H1 (cell line): ENCODE results near the gene ARID5B. TPM values are rescaled to one million over a fixed set of nuclear protein-coding genes. Genes with fewer than 3 reads are reported as not detected.

ENCODE experiments used
- CTCF ChIA-PET: fragments of 300-600 bp; sonication (Branson Sonifier 250); formaldehyde crosslinking; loops from one replicate; lab custom pipeline; 2021; ENCODE audit not compliant: partially characterized antibody; lab: Charles Lee
- POLR2A ChIA-PET: fragments of 300-600 bp; sonication (Branson Sonifier 250); formaldehyde crosslinking; loops from one replicate; lab custom pipeline; 2021; ENCODE audit warnings: inconsistent platforms; ENCODE audit not compliant: partially characterized antibody; lab: Charles Lee
- DNase-seq, 2 experiments: peaks; one replicate each; pipeline versions ENCODE4 v3.0.0 to v3.0.0-alpha.2; 2010 to 2022; ENCODE audit warnings: low spot score in 2 of 2, low read depth in 1 of 2, mixed read lengths in 1 of 2
- FAIRE-seq: peaks from 2 replicates; lab custom pipeline; 2011; peaks lifted over from hg19 to GRCh38; lab: Jason Lieb, UNC
- H2AFZ ChIP-seq: 2 replicates; pipeline ENCODE4 v1.8.1; 2012; ENCODE audit warnings: low read length, inconsistent platforms
- H2AK5ac ChIP-seq: 2 replicates; pipeline ENCODE4 v1.6.1; 2013; ENCODE audit warnings: low read depth, low read length
- H2BK120ac ChIP-seq: replicated peaks from 2 replicates; pipeline ENCODE3; 2013; ENCODE audit warnings: low read depth, low read length, inconsistent platforms
- H2BK12ac ChIP-seq: 2 replicates; pipeline ENCODE4 v1.6.1; 2013; ENCODE audit warnings: low read depth, low read length
- H2BK15ac ChIP-seq: 2 replicates; pipeline ENCODE4 v1.6.1; 2013; ENCODE audit warnings: low read length
- H2BK20ac ChIP-seq: 2 replicates; pipeline ENCODE4 v1.6.1; 2013; ENCODE audit warnings: low read length
- H2BK5ac ChIP-seq: 2 replicates; pipeline ENCODE4 v1.6.1; 2013; ENCODE audit warnings: low read depth, low read length
- H3K14ac ChIP-seq: 2 replicates; pipeline ENCODE4 v1.6.1; 2013; ENCODE audit warnings: inconsistent platforms; ENCODE audit not compliant: insufficient read length
- H3K18ac ChIP-seq: 2 replicates; pipeline ENCODE4 v1.6.1; 2013; ENCODE audit warnings: low read length; ENCODE audit errors: extremely low read depth
- H3K23ac ChIP-seq: 2 replicates; pipeline ENCODE4 v1.6.1; 2013; ENCODE audit warnings: inconsistent platforms; ENCODE audit not compliant: insufficient read length
- H3K23me2 ChIP-seq: 2 replicates; pipeline ENCODE4 v1.6.1; 2013; ENCODE audit warnings: low read depth, low read length
- H3K27ac ChIP-seq: 2 replicates; pipeline ENCODE4 v1.6.1; 2011; ENCODE audit warnings: low read depth, low read length, inconsistent platforms
- H3K27me3 ChIP-seq, 4 experiments: replicated peaks in 1 of 4; 1 replicate in 1 of 4; 2 replicates in 3 of 4; pipeline versions ENCODE4 v1.6.1 to v1.8.1; 2011 to 2013; ENCODE audit warnings: low read length in 3 of 4, mild to moderate bottlenecking in 3 of 4, inconsistent platforms in 2 of 4, mixed read lengths in 2 of 4, moderate library complexity in 1 of 4; ENCODE audit not compliant: control insufficient read depth in 3 of 4, insufficient read depth in 3 of 4; ENCODE audit errors: extremely low read depth in 1 of 4
- H3K36me3 ChIP-seq, 4 experiments: 2 replicates each; pipeline versions ENCODE4 v1.6.1 to v1.8.1; 2011 to 2013; ENCODE audit warnings: mild to moderate bottlenecking in 4 of 4, low read length in 3 of 4, moderate library complexity in 2 of 4, control low read depth in 1 of 4, inconsistent platforms in 1 of 4; ENCODE audit not compliant: insufficient read depth in 4 of 4, control insufficient read depth in 2 of 4
- H3K4ac ChIP-seq: replicated peaks from 2 replicates; pipeline ENCODE3; 2013; ENCODE audit warnings: low read length, low read depth, mixed read lengths, inconsistent platforms; ENCODE audit not compliant: insufficient read length
- H3K4me1 ChIP-seq, 4 experiments: replicated peaks in 1 of 4; 1 replicate in 1 of 4; 2 replicates in 3 of 4; pipeline versions ENCODE4 v1.6.1 to v1.8.1; 2011 to 2013; ENCODE audit warnings: low read length in 3 of 4, inconsistent platforms in 2 of 4, mixed read lengths in 1 of 4; ENCODE audit not compliant: insufficient read depth in 4 of 4, control insufficient read depth in 3 of 4
- H3K4me2 ChIP-seq, 2 experiments: 2 replicates each; pipeline versions ENCODE4 v1.6.1 to v1.8.1; 2011 to 2013; ENCODE audit warnings: low read depth in 2 of 2, low read length in 2 of 2, control low read depth in 1 of 2, inconsistent platforms in 1 of 2, mild to moderate bottlenecking in 1 of 2; ENCODE audit not compliant: insufficient read depth in 1 of 2
- H3K4me3 ChIP-seq, 4 experiments: fragments of 200-600, 300-600 bp in 1 of 4; sonication (generic), shearing (Covaris generic), sonication (Bioruptor Twin) in 1 of 4; 2 replicates each; pipeline versions ENCODE4 v1.5.1 to v1.8.1; 2011 to 2016; ENCODE audit warnings: low read length in 4 of 4, low read depth in 3 of 4, control low read depth in 2 of 4, inconsistent platforms in 2 of 4, mild to moderate bottlenecking in 2 of 4, mixed read lengths in 1 of 4, moderate library complexity in 1 of 4; ENCODE audit not compliant: insufficient read depth in 2 of 4; ENCODE audit errors: extremely low read depth in 1 of 4
- H3K56ac ChIP-seq: replicated peaks from 2 replicates; pipeline ENCODE3; 2013; ENCODE audit warnings: low read depth, mild to moderate bottlenecking, mixed read lengths, low read length, inconsistent platforms; ENCODE audit not compliant: insufficient read length
- H3K79me1 ChIP-seq: 2 replicates; pipeline ENCODE4 v1.6.1; 2013; ENCODE audit warnings: low read depth, low read length, control low read depth
- H3K79me2 ChIP-seq, 2 experiments: 2 replicates each; pipeline versions ENCODE4 v1.6.1 to v1.8.1; 2012 to 2013; ENCODE audit warnings: low read length in 2 of 2, mild to moderate bottlenecking in 2 of 2, inconsistent platforms in 1 of 2; ENCODE audit not compliant: insufficient read depth in 2 of 2, control insufficient read depth in 1 of 2
- H3K9ac ChIP-seq, 4 experiments: replicated peaks in 1 of 4; 1 replicate in 1 of 4; 2 replicates in 3 of 4; pipeline versions ENCODE4 v1.6.1 to v1.8.1; 2011 to 2013; ENCODE audit warnings: low read depth in 3 of 4, low read length in 3 of 4, control low read depth in 2 of 4, mild to moderate bottlenecking in 2 of 4, moderate library complexity in 2 of 4, inconsistent platforms in 1 of 4; ENCODE audit errors: extremely low read depth in 1 of 4
- H3K9me3 ChIP-seq, 2 experiments: 2 replicates each; pipeline versions ENCODE4 v1.6.1 to v1.8.1; 2012 to 2013; ENCODE audit warnings: mild to moderate bottlenecking in 2 of 2, moderate library complexity in 2 of 2, control low read depth in 1 of 2, inconsistent platforms in 1 of 2, low read depth in 1 of 2, low read length in 1 of 2, mixed read lengths in 1 of 2; ENCODE audit not compliant: insufficient read depth in 2 of 2
- H4K20me1 ChIP-seq, 2 experiments: replicated peaks in 1 of 2; 2 replicates each; pipeline versions ENCODE3 to v1.8.1; 2011 to 2013; ENCODE audit warnings: inconsistent platforms in 2 of 2, low read length in 2 of 2, mild to moderate bottlenecking in 1 of 2; ENCODE audit not compliant: insufficient read depth in 2 of 2, control insufficient read depth in 1 of 2
- H4K5ac ChIP-seq: 2 replicates; pipeline ENCODE4 v1.6.1; 2013; ENCODE audit warnings: low read length, low read depth, mixed read lengths, inconsistent platforms; ENCODE audit not compliant: insufficient read length
- H4K8ac ChIP-seq: 2 replicates; pipeline ENCODE4 v1.8.0; 2013; ENCODE audit warnings: mild to moderate bottlenecking, moderate library complexity, low read length, inconsistent platforms; ENCODE audit not compliant: insufficient read depth; ENCODE audit errors: extremely low read depth
- H4K91ac ChIP-seq: replicated peaks from 2 replicates; pipeline ENCODE3; 2013; ENCODE audit warnings: low read length, mixed read lengths, inconsistent platforms; ENCODE audit not compliant: insufficient read length
- CHD1 ChIP-seq: IDR thresholded peaks from 2 replicates; pipeline ENCODE4 v1.6.1; 2012; ENCODE audit warnings: low read depth, low read length, improper control_type of control experiment
- RNF2 ChIP-seq: fragments of 200-900, 300-1000 bp; sonication (generic); IDR thresholded peaks from 2 replicates; pipeline ENCODE4 v1.7.1; 2016; ENCODE audit warnings: borderline replicate concordance, low read depth, mild to moderate bottlenecking, antibody characterized with exemption, low read length; ENCODE audit not compliant: poor library complexity, severe bottlenecking; ENCODE audit errors: missing control alignments
- WGBS, 2 experiments: shearing (Covaris generic) in 1 of 2; methylation state at CpG; one replicate each; pipeline versions ENCODE4 v1.1.6 to v1.1.7; 2013 to 2015; ENCODE audit warnings: low lambda C conversion rate in 2 of 2, mixed read lengths in 2 of 2, inconsistent platforms in 1 of 2, low coverage in 1 of 2, missing lambda C conversion rate in 1 of 2; ENCODE audit not compliant: insufficient replicate concordance in 2 of 2, insufficient coverage in 1 of 2, insufficient read length in 1 of 2; ENCODE audit errors: extremely low coverage in 1 of 2, missing lambda C conversion rate in 1 of 2; 5-methylcytosine and 5-hydroxymethylcytosine counted together
- polyA plus RNA-seq, 7 experiments: library from polyadenylated mRNA; depleted of rRNA in 3 of 7; stranded (reverse) in 5 of 7; unstranded in 2 of 7; fragments of >200 nt in 5 of 7; fragments of 200-250 nt in 2 of 7; gene quantifications; 1 replicate in 5 of 7; 2 replicates in 1 of 7; 4 replicates in 1 of 7; pipeline versions ENCODE4 v1.2.1 to v1.2.3, GENCODE V29; 2011 to 2013; ENCODE audit warnings: missing spikeins in 2 of 7, mixed read lengths in 2 of 7
- total RNA-seq: library from RNA; stranded (reverse); fragmentation: NEBNext Ultra II Directional; extraction: Animal tissue kit (Norgen Biotek cat#: 25700); gene quantifications from 2 replicates; pipeline ENCODE4 v1.2.1, GENCODE V29; 2021

Gene ARID5B
- total and polyA plus RNA-seq, 2 of the 8 experiments (the other 6 are each of a cell fraction or from before 2014, with no cell fraction given), result 0.21 to 1.1 TPM

DNA sequence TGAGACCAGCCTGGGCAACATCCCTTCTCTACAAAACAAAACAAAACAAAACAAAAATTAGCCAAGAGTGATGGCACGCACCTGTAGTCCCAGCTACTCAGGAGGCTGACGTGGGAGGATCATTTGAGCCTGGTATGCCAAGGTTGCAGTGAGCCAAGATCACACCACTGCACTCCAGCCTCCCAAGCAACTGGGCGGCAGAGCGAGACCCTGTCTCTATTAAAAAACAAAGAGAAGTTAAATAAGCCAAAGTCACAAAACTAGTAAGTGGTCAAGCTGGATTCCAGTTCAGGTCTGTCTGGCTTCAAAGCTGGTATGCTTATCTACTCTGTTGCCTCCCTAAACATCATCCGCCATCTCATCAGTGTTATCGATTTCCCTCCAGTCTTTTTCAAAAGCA, 110.8 kb downstream of the ARID5B start:
- no peaks in the 10 kb centered on the region for H3K79me1 ChIP-seq
- no peak overlapping the region for H3K14ac ChIP-seq
- no peaks in the 10 kb centered on the region for H3K79me2 ChIP-seq
- H3K9ac ChIP-seq, result no peak overlapping the region
- no peak overlapping the region for H4K91ac ChIP-seq
- POLR2A ChIA-PET, result no interaction called here
- no peaks in the 10 kb centered on the region for H3K9me3 ChIP-seq
- H4K20me1 ChIP-seq, result no peaks in the 10 kb centered on the region
- no peak overlapping the region for H3K4me2 ChIP-seq
- no peak overlapping the region for H3K56ac ChIP-seq
- H2BK120ac ChIP-seq, result no peak overlapping the region
- H3K23ac ChIP-seq, result no peak overlapping the region
- no peak overlapping the region for H3K18ac ChIP-seq
- H3K36me3 ChIP-seq, result no peaks in the 10 kb centered on the region
- no peak overlapping the region for H3K4me3 ChIP-seq
- H3K27me3 ChIP-seq, result no peaks in the 10 kb centered on the region
- H2AK5ac ChIP-seq, result no peak overlapping the region
- H3K4me1 ChIP-seq, result no peaks in the 10 kb centered on the region
- FAIRE-seq (no peak), DNase-seq (no peak)
- no peak overlapping the region for H2BK5ac ChIP-seq
- H2AFZ ChIP-seq, result no peak overlapping the region
- no peak overlapping the region for H3K27ac ChIP-seq
- TF ChIP-seq RNF2 (no peak), CHD1 (no peak)
- 93% methylated on average over 6 of the region's 6 CpGs; no CpG with 5 or more reads in 1 of the 2 experiments for WGBS, 2 experiments
- CTCF ChIA-PET, result no interaction called here
- H3K4ac ChIP-seq, result no peak overlapping the region
- H4K5ac ChIP-seq, result no peak overlapping the region
- H2BK15ac ChIP-seq, result no peak overlapping the region
- H4K8ac ChIP-seq, result no peak overlapping the region
- no peak overlapping the region for H2BK20ac ChIP-seq
- no peak overlapping the region for H2BK12ac ChIP-seq
- H3K23me2 ChIP-seq, result no peaks in the 10 kb centered on the region; the same call in 1 of the 2 replicates
